NCI-H1417 (cell line): ENCODE data around the gene SGSM1.
A peak's percentile ranks its signal among the peaks of the same experiment; 100 is the strongest.

ENCODE experiments used
- DNase-seq, 3 experiments: peaks; one replicate each; lab custom pipeline; 2025; lab: John Stamatoyannopoulos, UW

Gene SGSM1

GRCh38 chr22:24837517-24837916 lies 31.5 kb downstream of the SGSM1 start:
- peak in 1 of 3 experiments; percentile 7 for DNase-seq

- DNase-seq, result peak in 1 of 3 experiments; percentile 1
Observed at GRCh38 chr22:24841261-24841660, 35.2 kb downstream of the SGSM1 start.

- DNase-seq, result no peak
Observed at GRCh38 chr22:24843048-24843447, 37.0 kb downstream of the SGSM1 start.

- DNase-seq, result no peak
Observed at GRCh38 chr22:24845041-24845898, 39.3 kb downstream of the SGSM1 start.

GRCh38 chr22:24847490-24847889 lies 41.5 kb downstream of the SGSM1 start:
- no peak for DNase-seq

- DNase-seq, result no peak
Observed at GRCh38 chr22:24848559-24849168, 42.7 kb downstream of the SGSM1 start.

- no peak for DNase-seq
Observed at GRCh38 chr22:24855794-24856193, 49.8 kb downstream of the SGSM1 start.

- no peak for DNase-seq
Observed at GRCh38 chr22:24857576-24857975, 51.6 kb downstream of the SGSM1 start.

- DNase-seq, result no peak
Observed at GRCh38 chr22:24859587-24859986, 53.6 kb downstream of the SGSM1 start.

GRCh38 chr22:24865508-24865907 lies 59.5 kb downstream of the SGSM1 start:
- DNase-seq, result no peak

- no peak for DNase-seq
Observed at GRCh38 chr22:24867323-24868022, 61.5 kb downstream of the SGSM1 start.

- DNase-seq, result no peak
Observed at GRCh38 chr22:24868979-24869378, 63.0 kb downstream of the SGSM1 start.

GRCh38 chr22:24871611-24872205 lies 65.7 kb downstream of the SGSM1 start:
- DNase-seq, result no peak

- no peak for DNase-seq
Observed at GRCh38 chr22:24873226-24873625, 67.2 kb downstream of the SGSM1 start.

GRCh38 chr22:24875862-24876506 lies 70.0 kb downstream of the SGSM1 start:
- no peak for DNase-seq

- DNase-seq, result no peak
Observed at GRCh38 chr22:24876700-24877099, 70.7 kb downstream of the SGSM1 start.

GRCh38 chr22:24878969-24879368 lies 73.0 kb downstream of the SGSM1 start:
- no peak for DNase-seq

- no peak for DNase-seq
Observed at GRCh38 chr22:24883432-24883831, 77.4 kb downstream of the SGSM1 start.

- DNase-seq, result no peak
Observed at GRCh38 chr22:24887260-24887659, 81.2 kb downstream of the SGSM1 start.

GRCh38 chr22:24893341-24894070 lies 87.5 kb downstream of the SGSM1 start:
- DNase-seq, result peak in 1 of 3 experiments; percentile 10
